Measurements from ENCODE around the gene TNF.
"Not testable (repeated sequence)": the region's sequence is repeated elsewhere in the genome, so short reads cannot be mapped to it uniquely, and the experiment has no call there.

The TNF gene

GRCh38 chr6:31543639-31544038 is 31.7 kb upstream of the TNF start:
- no peak for DNase-seq (ENCODE audit: low read depth, low spot score)

- no peak for DNase-seq (ENCODE audit: low read depth, low spot score)
These were observed 30.7 kb upstream of the TNF start for GRCh38 chr6:31544676-31545075.

GRCh38 chr6:31545291-31545690 is 30.1 kb upstream of the TNF start:
- no peak for DNase-seq (ENCODE audit: low read depth, low spot score)

GRCh38 chr6:31546339-31546957 is 28.9 kb upstream of the TNF start, which contains the start of gene ATP6V1G2:
Gene ATP6V1G2 (minus strand): TSS chr6:31546608. CDS start chr6:31546559, 49 bp downstream.
- peak; percentile 98 for DNase-seq (ENCODE audit: low read depth, low spot score)

- peak; percentile 97 for DNase-seq (ENCODE audit: low read depth, low spot score)
These were observed 28.2 kb upstream of the TNF start, which contains the start of gene NFKBIL1 for GRCh38 chr6:31546958-31547726. Gene NFKBIL1 (plus strand): TSS chr6:31547608. CDS start chr6:31547695, 87 bp downstream.

GRCh38 chr6:31547727-31548543 is 27.4 kb upstream of the TNF start:
- DNase-seq (ENCODE audit: low read depth, low spot score) = no peak

- no peak for DNase-seq (ENCODE audit: low read depth, low spot score)
These were observed 26.9 kb upstream of the TNF start for GRCh38 chr6:31548544-31548873.

- DNase-seq (ENCODE audit: low read depth, low spot score) = not testable (repeated sequence)
These were observed 24.0 kb upstream of the TNF start for GRCh38 chr6:31551371-31551770.

GRCh38 chr6:31556307-31556706 is 19.1 kb upstream of the TNF start:
- DNase-seq (ENCODE audit: low read depth, low spot score) = no peak

- DNase-seq (ENCODE audit: low read depth, low spot score) = no peak
These were observed 17.7 kb upstream of the TNF start for GRCh38 chr6:31557443-31558317.

- DNase-seq (ENCODE audit: low read depth, low spot score) = no peak
These were observed 17.1 kb upstream of the TNF start for GRCh38 chr6:31558318-31558625.

- DNase-seq (ENCODE audit: low read depth, low spot score) = no peak
These were observed 16.5 kb upstream of the TNF start for GRCh38 chr6:31558631-31559500.

- no peak for DNase-seq (ENCODE audit: low read depth, low spot score)
These were observed 15.8 kb upstream of the TNF start for GRCh38 chr6:31559606-31559957.

- DNase-seq (ENCODE audit: low read depth, low spot score) = no peak
These were observed 15.2 kb upstream of the TNF start for GRCh38 chr6:31559958-31560696.

GRCh38 chr6:31560697-31561058 is 14.7 kb upstream of the TNF start:
- no peak for DNase-seq (ENCODE audit: low read depth, low spot score)

GRCh38 chr6:31567531-31568370 is 7.6 kb upstream of the TNF start:
- no peak for DNase-seq (ENCODE audit: low read depth, low spot score)

GRCh38 chr6:31568537-31568961 is 6.8 kb upstream of the TNF start:
- no peak for DNase-seq (ENCODE audit: low read depth, low spot score)

GRCh38 chr6:31569861-31570536 is 5.4 kb upstream of the TNF start:
- DNase-seq (ENCODE audit: low read depth, low spot score) = no peak

All from iPS DF 19.7 (cell line).